Measurements from ENCODE around the gene SPHK1. TPM values are rescaled to one million over a fixed set of nuclear protein-coding genes. Genes with fewer than 3 reads are reported as not detected.

SPHK1 gene
- total RNA-seq, 1 donor from 2014 or later: 13.9 TPM

- H3K4me3 Mint-ChIP-seq (ENCODE audit: low read depth): no peak overlapping the region
- H3K4me1 Mint-ChIP-seq (ENCODE audit: low read depth): peaks cover 1% of the 10 kb centered on the region
- no peak overlapping the region for H3K27ac Mint-ChIP-seq
- TF ChIP-seq, protein P1, sequence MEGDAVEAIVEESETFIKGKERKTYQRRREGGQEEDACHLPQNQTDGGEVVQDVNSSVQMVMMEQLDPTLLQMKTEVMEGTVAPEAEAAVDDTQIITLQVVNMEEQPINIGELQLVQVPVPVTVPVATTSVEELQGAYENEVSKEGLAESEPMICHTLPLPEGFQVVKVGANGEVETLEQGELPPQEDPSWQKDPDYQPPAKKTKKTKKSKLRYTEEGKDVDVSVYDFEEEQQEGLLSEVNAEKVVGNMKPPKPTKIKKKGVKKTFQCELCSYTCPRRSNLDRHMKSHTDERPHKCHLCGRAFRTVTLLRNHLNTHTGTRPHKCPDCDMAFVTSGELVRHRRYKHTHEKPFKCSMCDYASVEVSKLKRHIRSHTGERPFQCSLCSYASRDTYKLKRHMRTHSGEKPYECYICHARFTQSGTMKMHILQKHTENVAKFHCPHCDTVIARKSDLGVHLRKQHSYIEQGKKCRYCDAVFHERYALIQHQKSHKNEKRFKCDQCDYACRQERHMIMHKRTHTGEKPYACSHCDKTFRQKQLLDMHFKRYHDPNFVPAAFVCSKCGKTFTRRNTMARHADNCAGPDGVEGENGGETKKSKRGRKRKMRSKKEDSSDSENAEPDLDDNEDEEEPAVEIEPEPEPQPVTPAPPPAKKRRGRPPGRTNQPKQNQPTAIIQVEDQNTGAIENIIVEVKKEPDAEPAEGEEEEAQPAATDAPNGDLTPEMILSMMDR (IDR thresholded peaks at IDR 0.05; ENCODE audit: unreplicated experiment): no peak
- no peaks in the 10 kb centered on the region for H3K27me3 Mint-ChIP-seq
- H3K9me3 Mint-ChIP-seq (ENCODE audit: low read depth): no peaks in the 10 kb centered on the region
- no peak for DNase-seq (ENCODE audit: low spot score, unreplicated experiment)
- H3K36me3 Mint-ChIP-seq (ENCODE audit: insufficient read depth): no peaks in the 10 kb centered on the region
These were observed 31.4 kb downstream of the SPHK1 start for GRCh38 chr17:76415786-76416185.

GRCh38 chr17:76416457-76416856, 32.0 kb downstream of the SPHK1 start:
- no peak for DNase-seq (ENCODE audit: low spot score, unreplicated experiment)
- Mint-ChIP-seq H3K4me3 (ENCODE audit: low read depth) (no peak overlapping the region), H3K9me3 (ENCODE audit: low read depth) (no peaks in the 10 kb centered on the region), H3K4me1 (ENCODE audit: low read depth) (peaks cover 1% of the 10 kb centered on the region), H3K27me3 (no peaks in the 10 kb centered on the region), H3K27ac (peak overlapping the region; percentile 5), H3K36me3 (ENCODE audit: insufficient read depth) (no peaks in the 10 kb centered on the region)
- TF ChIP-seq, protein P1 (IDR thresholded peaks at IDR 0.05; ENCODE audit: unreplicated experiment): no peak

DNA sequence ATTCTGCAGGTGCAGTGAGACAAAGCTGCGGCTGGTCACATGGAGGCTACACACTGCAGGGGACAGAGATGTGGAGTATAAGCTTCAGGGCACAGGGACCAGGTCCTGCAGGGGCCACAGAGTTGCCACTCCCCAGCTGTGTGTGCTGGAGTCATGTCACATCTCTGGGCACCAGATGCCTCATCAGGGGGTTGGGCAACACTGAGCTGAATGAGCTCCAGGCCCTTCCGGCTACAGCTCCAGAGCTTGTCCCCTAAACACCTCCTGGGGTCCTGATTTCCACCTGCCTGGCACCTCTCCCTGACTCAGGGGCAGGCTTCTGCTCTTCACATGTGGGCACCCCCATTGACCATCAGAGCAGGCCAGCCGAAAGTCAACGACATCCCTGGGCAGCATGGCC, 32.5 kb downstream of the SPHK1 start:
- TF ChIP-seq, protein P1 (IDR thresholded peaks at IDR 0.05; ENCODE audit: unreplicated experiment): no peak
- DNase-seq (ENCODE audit: low spot score, unreplicated experiment): no peak
- Mint-ChIP-seq H3K9me3 (ENCODE audit: low read depth) (no peaks in the 10 kb centered on the region), H3K4me3 (ENCODE audit: low read depth) (no peak overlapping the region), H3K27ac (no peak overlapping the region), H3K4me1 (ENCODE audit: low read depth) (peaks cover 1% of the 10 kb centered on the region), H3K36me3 (ENCODE audit: insufficient read depth) (no peaks in the 10 kb centered on the region), H3K27me3 (no peaks in the 10 kb centered on the region)

- H3K4me1 Mint-ChIP-seq (ENCODE audit: low read depth): peaks cover 1% of the 10 kb centered on the region
- H3K27ac Mint-ChIP-seq: no peak overlapping the region
- TF ChIP-seq, protein P1 (IDR thresholded peaks at IDR 0.05; ENCODE audit: unreplicated experiment): no peak
These were observed 33.2 kb downstream of the SPHK1 start for GRCh38 chr17:76417499-76418143.

GRCh38 chr17:76419576-76420260, 35.3 kb downstream of the SPHK1 start:
- no peak overlapping the region for H3K4me3 Mint-ChIP-seq (ENCODE audit: low read depth)
- TF ChIP-seq, protein P1 (IDR thresholded peaks at IDR 0.05; ENCODE audit: unreplicated experiment): no peak

More at GRCh38 chr17:76417499-76418143, 33.2 kb downstream of the SPHK1 start:
- Mint-ChIP-seq H3K4me3 (ENCODE audit: low read depth) (no peak overlapping the region), H3K9me3 (ENCODE audit: low read depth) (no peaks in the 10 kb centered on the region), H3K27me3 (no peaks in the 10 kb centered on the region), H3K36me3 (ENCODE audit: insufficient read depth) (no peaks in the 10 kb centered on the region)
- DNase-seq (ENCODE audit: low spot score, unreplicated experiment): no peak

More at GRCh38 chr17:76419576-76420260, 35.3 kb downstream of the SPHK1 start:
- no peaks in the 10 kb centered on the region for H3K9me3 Mint-ChIP-seq (ENCODE audit: low read depth)
- no peaks in the 10 kb centered on the region for H3K4me1 Mint-ChIP-seq (ENCODE audit: low read depth)
- H3K27ac Mint-ChIP-seq: no peak overlapping the region
- no peak for DNase-seq (ENCODE audit: low spot score, unreplicated experiment)
- H3K27me3 Mint-ChIP-seq: no peaks in the 10 kb centered on the region
- no peaks in the 10 kb centered on the region for H3K36me3 Mint-ChIP-seq (ENCODE audit: insufficient read depth)

Data from progenitor cell of endocrine pancreas (in vitro differentiated cells).